ENCODE results near the gene NPVF. TPM values are rescaled to one million over a fixed set of nuclear protein-coding genes. Genes with fewer than 3 reads are reported as not detected.

The NPVF gene, protein sequence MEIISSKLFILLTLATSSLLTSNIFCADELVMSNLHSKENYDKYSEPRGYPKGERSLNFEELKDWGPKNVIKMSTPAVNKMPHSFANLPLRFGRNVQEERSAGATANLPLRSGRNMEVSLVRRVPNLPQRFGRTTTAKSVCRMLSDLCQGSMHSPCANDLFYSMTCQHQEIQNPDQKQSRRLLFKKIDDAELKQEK
- total RNA-seq (2022) (not detected in 2 replicates), Bru-seq, nascent RNA (not detected), BruChase-seq, experiment 1, labeled RNA remaining after a 2-hour chase (not detected), BruChase-seq, experiment 2, labeled RNA remaining after a 6-hour chase (not detected)
- long read RNA-seq: 0 reads

DNA sequence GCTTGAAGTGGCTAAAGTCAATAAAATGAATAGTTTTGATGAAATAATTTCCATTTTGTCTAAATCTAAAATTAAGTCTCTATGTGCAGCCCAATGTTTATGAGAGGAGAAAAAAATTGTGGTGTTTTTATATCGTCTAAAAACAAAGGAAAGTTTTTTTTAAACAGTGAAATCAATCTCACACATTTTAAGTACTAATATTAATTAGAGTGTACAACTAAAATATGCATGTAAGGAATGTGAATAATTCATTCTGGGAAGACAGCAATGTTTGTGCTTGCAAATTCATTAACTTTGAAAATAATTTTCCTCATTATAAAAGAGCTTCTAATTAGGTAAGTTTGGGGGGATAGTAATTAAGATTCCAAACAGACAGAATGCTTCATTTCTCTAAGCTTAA, at the start of gene NPVF:
Gene NPVF (minus strand): TSS at position 101 of the 400 bp plus-strand sequence. CDS start 47 bp downstream, at position 54.
- no peaks in the 10 kb centered on the region for H3K36me3 Mint-ChIP-seq (ENCODE audit: insufficient read depth, unreplicated experiment)
- peaks cover 20% of the 10 kb centered on the region for H3K27me3 Mint-ChIP-seq (ENCODE audit: insufficient read depth, unreplicated experiment)
- CTCF ChIA-PET: no interaction called here
- POLR2A ChIA-PET: no interaction called here
- H3K4me1 ChIP-seq: no peaks in the 10 kb centered on the region
- H3K36me3 ChIP-seq (ENCODE audit: control insufficient read depth, insufficient read depth, low read length): no peaks in the 10 kb centered on the region
- H3K9me3 ChIP-seq: 0 out of 2 replicates have a peak, but pooled peaks cover 2% of the 10 kb centered on the region
- no peaks in the 10 kb centered on the region for H3K4me1 Mint-ChIP-seq (ENCODE audit: low read depth, unreplicated experiment)
- BruUV-seq (replicated peaks): no TSS peak
- H3K4me3 ChIP-seq (ENCODE audit: low read depth, low read length): no peak within 1 kb of the TSS
- no peak within 1 kb of the TSS for H3K4me3 Mint-ChIP-seq (ENCODE audit: unreplicated experiment)
- DNase-seq: no peak
- no peaks in the 10 kb centered on the region for H3K9me3 Mint-ChIP-seq (ENCODE audit: unreplicated experiment)
- TF ChIP-seq, protein P1, sequence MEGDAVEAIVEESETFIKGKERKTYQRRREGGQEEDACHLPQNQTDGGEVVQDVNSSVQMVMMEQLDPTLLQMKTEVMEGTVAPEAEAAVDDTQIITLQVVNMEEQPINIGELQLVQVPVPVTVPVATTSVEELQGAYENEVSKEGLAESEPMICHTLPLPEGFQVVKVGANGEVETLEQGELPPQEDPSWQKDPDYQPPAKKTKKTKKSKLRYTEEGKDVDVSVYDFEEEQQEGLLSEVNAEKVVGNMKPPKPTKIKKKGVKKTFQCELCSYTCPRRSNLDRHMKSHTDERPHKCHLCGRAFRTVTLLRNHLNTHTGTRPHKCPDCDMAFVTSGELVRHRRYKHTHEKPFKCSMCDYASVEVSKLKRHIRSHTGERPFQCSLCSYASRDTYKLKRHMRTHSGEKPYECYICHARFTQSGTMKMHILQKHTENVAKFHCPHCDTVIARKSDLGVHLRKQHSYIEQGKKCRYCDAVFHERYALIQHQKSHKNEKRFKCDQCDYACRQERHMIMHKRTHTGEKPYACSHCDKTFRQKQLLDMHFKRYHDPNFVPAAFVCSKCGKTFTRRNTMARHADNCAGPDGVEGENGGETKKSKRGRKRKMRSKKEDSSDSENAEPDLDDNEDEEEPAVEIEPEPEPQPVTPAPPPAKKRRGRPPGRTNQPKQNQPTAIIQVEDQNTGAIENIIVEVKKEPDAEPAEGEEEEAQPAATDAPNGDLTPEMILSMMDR (IDR thresholded peaks at IDR 0.05; ENCODE audit: insufficient read depth in 1 of 2, low read depth in 1 of 2, low read length in 1 of 2, severe bottlenecking in 1 of 2, unreplicated experiment in 1 of 2): no peak
- H3K27ac Mint-ChIP-seq (ENCODE audit: unreplicated experiment): no peak within 1 kb of the TSS
- intact Hi-C loops (cut with micrococcal nuclease; ENCODE audit: unreplicated experiment): no loop called here
- peaks cover 2% of the 10 kb centered on the region; the same call in 1 of the 2 replicates for H3K27me3 ChIP-seq (replicated peaks; ENCODE audit: control insufficient read depth, insufficient read depth, low read length)

DNA sequence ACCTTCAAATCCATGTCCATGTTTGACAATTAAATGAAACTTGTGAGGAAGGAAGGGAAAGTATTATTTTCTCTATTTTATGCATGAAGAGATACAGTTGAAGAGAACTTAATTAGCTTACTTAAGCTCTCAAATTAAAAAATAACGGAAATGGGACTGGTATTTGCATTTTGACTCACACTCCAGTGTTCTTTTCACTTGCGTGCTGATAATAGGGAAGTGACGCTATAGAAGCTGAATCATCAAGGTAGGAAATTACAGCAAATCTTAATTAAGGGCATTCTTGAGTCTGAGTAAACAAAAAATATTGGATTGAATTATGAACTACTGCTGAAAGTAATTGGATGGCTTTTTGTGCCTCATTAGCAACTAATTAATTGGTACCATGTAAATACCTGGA, 44.0 kb upstream of the NPVF start:
- H3K36me3 Mint-ChIP-seq (ENCODE audit: insufficient read depth, unreplicated experiment): no peaks in the 10 kb centered on the region
- peaks cover 17% of the 10 kb centered on the region for H3K27me3 Mint-ChIP-seq (ENCODE audit: insufficient read depth, unreplicated experiment)
- no peaks in the 10 kb centered on the region for H3K4me1 ChIP-seq
- POLR2A ChIA-PET: no interaction called here
- no peaks in the 10 kb centered on the region for H3K9me3 ChIP-seq
- intact Hi-C loops (cut with micrococcal nuclease; ENCODE audit: unreplicated experiment): no loop called here
- no peak overlapping the region for H3K4me3 Mint-ChIP-seq (ENCODE audit: unreplicated experiment)
- no peaks in the 10 kb centered on the region for H3K4me1 Mint-ChIP-seq (ENCODE audit: low read depth, unreplicated experiment)
- CTCF ChIA-PET: no interaction called here
- no peak overlapping the region for H3K27ac Mint-ChIP-seq (ENCODE audit: unreplicated experiment)
- no TSS peak for BruUV-seq (replicated peaks)
- peaks cover 2% of the 10 kb centered on the region; the same call in 1 of the 2 replicates for H3K27me3 ChIP-seq (replicated peaks; ENCODE audit: control insufficient read depth, insufficient read depth, low read length)
- DNase-seq: no peak
- H3K9me3 Mint-ChIP-seq (ENCODE audit: unreplicated experiment): no peaks in the 10 kb centered on the region
- no peak overlapping the region for H3K4me3 ChIP-seq (ENCODE audit: low read depth, low read length)
- H3K36me3 ChIP-seq (ENCODE audit: control insufficient read depth, insufficient read depth, low read length): no peaks in the 10 kb centered on the region
- TF ChIP-seq, protein P1 (IDR thresholded peaks at IDR 0.05; ENCODE audit: insufficient read depth in 1 of 2, low read depth in 1 of 2, low read length in 1 of 2, severe bottlenecking in 1 of 2, unreplicated experiment in 1 of 2): no peak

DNA sequence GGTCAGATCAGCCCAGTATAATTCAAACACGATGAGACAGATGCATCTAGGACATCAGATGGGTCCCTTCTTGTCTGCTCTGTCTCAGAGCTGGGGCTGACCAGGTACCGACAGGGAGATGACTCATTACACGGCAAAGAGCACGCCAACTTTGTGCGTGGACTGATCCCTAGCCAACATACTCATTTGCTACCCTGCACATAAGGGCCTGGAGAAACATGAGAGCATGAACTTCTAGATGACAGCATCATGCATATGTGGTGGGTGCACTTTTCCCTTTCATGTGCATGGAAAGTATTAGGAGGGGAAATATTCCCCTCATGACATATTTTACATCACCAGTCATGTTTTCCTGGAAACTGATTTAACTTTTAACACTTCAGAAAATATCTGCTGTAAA, 35.1 kb upstream of the NPVF start:
- Histone ChIP-seq H3K4me1 (no peaks in the 10 kb centered on the region), H3K27me3 (replicated peaks; ENCODE audit: control insufficient read depth, insufficient read depth, low read length) (no peaks in the 10 kb centered on the region; the same call in 1 of the 2 replicates), H3K36me3 (ENCODE audit: control insufficient read depth, insufficient read depth, low read length) (no peaks in the 10 kb centered on the region), H3K4me3 (ENCODE audit: low read depth, low read length) (no peak overlapping the region), H3K9me3 (no peaks in the 10 kb centered on the region)
- Mint-ChIP-seq H3K4me1 (ENCODE audit: low read depth, unreplicated experiment) (no peaks in the 10 kb centered on the region), H3K27me3 (ENCODE audit: insufficient read depth, unreplicated experiment) (peaks cover 13% of the 10 kb centered on the region), H3K36me3 (ENCODE audit: insufficient read depth, unreplicated experiment) (no peaks in the 10 kb centered on the region), H3K9me3 (ENCODE audit: unreplicated experiment) (no peaks in the 10 kb centered on the region), H3K27ac (ENCODE audit: unreplicated experiment) (no peak overlapping the region), H3K4me3 (ENCODE audit: unreplicated experiment) (no peak overlapping the region)
- ChIA-PET CTCF (no interaction called here), POLR2A (no interaction called here)
- BruUV-seq (replicated peaks): no TSS peak
- intact Hi-C loops (cut with micrococcal nuclease; ENCODE audit: unreplicated experiment): no loop called here
- TF ChIP-seq, protein P1 (IDR thresholded peaks at IDR 0.05; ENCODE audit: insufficient read depth in 1 of 2, low read depth in 1 of 2, low read length in 1 of 2, severe bottlenecking in 1 of 2, unreplicated experiment in 1 of 2): no peak
- no peak for DNase-seq
